ENCODE measurements around the gene TP73. TPM values are rescaled to one million over a fixed set of nuclear protein-coding genes. Genes with fewer than 3 reads are reported as not detected.
A peak's percentile ranks its signal among the peaks of the same experiment; 100 is the strongest.

TP73 gene
- total RNA-seq, 1 experiment from 2014 or later = 2.6 TPM

DNA sequence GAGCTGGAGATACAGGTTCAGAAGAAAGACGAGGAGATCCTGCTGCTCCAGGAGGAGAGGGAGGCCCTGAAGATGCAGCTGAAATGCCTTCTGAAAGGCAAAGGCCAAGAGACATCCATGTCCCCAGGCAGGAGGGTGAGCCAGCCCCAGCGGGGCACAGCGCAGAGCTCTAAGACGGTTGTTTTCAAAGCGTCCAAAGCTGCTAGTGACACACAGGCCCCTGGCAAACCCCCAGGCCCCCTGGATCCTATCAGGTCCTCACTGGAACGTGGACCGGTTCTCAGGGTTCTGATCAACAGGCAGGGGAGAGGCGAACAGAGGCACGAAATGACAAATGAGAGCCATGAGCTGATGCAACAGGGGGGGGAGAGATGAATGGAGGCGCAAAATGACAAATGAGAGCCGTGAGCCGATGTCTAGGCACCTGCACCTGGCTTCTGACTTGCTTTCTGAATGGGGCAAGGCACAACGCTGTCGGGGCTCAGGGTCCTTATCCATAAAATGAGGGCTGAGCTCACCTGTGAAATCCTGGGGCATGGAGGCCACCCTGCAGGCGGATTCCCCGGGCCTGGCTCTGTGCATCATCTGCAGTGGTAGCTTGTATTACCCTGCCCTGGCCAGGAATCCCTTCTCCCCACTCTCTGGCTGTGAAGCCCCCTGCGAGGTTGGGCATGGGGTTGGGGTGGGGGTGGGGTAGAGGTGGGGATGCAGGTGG lies 109.1 kb downstream of the TP73 start:
- DNase-seq (ENCODE audit: low read depth) = no peak

DNA sequence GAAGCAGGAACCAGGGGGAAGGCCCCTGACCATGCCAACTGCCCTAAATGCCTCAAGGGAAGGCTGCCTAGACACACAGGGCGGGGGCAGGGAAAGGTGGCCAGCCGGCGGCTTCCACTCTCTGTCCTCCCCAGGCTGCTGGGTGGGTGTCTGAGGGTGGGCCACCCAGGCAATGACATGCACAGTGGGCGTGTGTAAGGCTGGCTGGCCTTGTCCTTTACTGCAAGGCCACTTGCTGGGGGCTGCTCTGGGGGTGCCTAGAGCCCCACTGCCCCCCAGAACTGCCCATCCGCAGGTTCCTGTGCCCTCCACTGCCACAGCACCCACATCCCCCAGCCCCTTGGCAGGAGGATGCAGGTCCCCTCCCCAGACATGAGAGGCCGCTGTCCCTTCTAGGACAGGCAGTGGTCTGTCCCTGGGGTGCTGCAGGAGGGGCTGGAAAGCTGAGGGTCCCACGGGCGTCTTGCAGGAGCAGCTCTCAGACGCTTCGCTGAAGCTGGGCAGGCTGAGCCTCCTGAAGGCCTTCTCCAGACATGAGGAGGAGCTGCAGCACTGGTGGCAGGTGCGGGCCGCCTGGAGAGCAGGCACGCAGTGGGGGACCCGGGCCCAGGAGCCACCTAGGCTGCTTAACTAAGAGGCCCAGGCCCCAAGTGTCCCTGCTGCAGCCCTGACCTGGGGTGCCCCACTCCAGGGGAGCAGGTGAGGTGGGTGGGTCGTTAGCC lies 110.0 kb downstream of the TP73 start:
- DNase-seq (ENCODE audit: low read depth) = no peak

DNA sequence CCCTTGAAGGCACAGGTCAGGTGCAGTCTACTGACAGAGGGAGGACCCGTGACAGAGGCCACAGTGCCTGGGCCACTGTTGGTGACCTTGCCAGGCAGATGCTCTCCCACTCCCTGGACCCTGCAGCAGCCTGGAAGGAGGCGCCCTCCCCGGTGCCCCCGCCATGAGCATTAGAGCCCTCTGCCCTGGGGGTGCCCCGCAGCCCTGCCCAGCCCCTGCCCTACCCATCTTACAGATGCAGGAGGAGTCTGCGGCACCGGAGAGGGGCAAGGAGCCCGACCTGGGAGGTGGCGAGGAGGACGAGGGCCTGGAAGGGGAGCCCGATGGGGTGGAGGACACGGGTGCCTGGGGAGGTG lies 110.5 kb downstream of the TP73 start:
- DNase-seq (ENCODE audit: low read depth) = no peak

DNA sequence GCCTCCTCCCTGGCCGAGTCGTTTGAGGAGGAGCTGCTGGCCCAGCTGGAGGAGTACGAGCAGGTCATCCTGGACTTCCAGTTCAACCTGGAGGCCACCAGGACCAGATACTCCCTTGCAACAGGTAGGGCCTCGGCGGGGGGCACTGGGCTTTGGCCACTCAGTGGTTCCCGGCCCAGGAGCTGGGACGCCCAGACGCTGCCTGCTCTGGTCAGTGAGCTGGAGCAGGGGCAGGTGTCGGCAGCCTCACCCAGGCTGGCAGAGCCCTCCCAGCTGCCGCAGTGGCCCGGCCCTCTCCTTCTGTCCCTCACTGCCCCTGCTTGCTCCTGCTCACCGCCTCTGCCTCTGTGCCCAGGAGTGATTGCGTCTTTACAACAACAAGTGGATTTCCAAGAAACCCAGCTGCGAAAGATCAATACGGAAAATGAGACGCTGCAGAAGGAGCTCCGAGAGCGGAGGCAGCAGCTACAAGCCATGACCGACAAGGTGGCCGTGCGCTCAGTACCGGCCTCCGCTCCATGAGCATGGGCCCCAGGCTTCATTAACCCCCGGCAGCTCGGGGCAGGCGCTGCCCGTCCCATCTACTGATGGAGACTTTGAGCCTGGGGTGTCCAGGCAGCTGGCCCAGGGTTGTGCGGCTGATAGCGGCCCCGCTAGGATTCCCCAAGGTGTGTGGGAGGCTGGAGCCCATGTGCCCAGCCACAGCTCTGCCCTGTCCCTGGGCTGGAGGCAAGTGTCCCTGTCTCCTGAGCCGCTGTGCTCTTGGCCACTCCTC lies 111.2 kb downstream of the TP73 start:
- DNase-seq (ENCODE audit: low read depth) = no peak

DNA sequence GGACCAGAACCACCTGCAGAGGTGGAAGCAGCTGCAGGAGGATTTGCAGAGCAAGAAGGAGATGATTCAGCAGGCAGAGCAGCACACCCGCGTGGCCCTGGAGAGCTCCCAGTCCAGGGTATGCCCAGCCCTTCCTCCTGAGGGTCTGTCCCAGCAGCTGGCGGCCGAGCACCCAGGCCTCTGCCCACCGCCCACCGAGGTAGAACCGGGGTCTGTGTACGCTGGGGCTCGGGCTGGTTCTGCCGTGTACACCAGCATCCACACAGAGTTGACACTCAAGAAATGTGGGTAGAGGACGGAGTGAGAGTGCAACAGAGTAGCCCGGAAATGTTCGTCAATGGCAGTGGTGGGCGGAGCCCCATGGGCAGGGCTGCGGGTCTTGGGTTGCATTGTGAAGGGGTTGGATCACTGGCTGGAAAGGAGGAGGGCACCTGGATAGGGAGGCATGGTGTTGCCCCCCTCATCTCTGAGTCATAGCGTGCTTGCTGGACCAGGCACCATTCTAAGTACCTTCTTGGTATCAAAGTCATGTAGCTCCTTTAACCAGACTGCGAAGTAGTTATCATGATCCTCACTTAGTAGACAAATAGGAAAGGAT lies 115.1 kb downstream of the TP73 start:
- no peak for DNase-seq (ENCODE audit: low read depth)

DNA sequence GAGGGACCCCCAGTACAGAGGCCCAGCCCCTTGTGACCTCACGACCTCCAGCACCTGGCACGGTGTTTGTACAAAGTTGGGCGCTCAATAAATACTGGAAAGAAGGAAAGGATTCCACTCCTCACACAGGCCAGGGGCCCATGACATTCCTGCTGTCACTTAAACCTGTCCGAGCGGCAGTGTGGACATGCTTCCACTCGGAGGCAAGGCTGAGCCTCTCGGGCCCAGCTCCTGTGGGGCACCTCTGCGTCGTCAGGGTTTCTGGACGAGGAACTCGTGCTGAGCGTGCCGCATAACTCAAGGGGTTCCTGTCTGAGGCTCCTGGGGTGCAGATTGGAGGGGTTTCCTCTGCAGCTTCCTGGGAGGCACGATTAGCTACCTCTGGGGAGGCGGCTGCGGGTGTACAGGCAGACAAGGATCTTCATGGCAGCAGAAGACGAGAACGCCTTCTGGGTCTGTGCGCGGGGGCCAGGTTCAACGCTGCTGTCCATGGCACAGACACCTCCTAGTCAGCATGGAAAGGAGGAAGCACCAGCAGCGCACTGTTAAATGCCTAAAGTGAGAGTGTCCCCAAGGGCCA lies 116.6 kb downstream of the TP73 start:
- DNase-seq (ENCODE audit: low read depth) = no peak

DNA sequence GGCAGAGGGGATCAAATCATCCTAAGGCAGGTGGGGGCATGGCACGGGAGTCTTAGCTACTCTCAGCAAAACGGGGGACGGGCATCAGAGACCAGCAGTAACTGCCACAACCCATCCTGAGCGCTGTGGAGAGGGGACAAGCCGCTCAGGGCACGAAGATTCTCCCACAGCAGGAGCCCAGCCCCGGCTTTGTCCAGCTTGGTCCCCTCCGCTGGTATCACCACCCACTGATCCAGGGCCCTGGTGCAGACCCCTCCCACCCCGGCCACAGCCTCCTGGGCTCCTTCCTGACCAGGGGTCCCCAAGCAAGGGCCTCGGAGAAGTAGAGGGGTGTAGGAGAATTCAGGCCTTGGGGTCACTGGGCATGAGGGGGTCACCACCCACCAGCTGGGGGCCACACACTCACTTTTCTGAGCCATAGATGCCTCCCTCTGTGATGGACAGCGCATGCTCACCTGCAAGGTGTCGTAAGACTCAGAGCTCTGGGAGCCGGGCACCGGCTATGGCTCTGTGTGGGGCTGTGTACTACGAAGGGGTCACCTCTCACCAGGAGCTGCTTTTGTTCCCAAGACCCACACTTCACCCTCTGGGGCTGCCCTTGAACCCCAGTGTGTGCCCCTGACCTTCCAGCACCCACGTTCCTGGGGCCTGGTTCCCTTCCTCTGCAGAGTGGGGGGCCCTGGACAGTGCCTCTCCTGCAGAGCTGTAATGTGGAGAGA lies 117.9 kb downstream of the TP73 start:
- DNase-seq (ENCODE audit: low read depth) = no peak

DNA sequence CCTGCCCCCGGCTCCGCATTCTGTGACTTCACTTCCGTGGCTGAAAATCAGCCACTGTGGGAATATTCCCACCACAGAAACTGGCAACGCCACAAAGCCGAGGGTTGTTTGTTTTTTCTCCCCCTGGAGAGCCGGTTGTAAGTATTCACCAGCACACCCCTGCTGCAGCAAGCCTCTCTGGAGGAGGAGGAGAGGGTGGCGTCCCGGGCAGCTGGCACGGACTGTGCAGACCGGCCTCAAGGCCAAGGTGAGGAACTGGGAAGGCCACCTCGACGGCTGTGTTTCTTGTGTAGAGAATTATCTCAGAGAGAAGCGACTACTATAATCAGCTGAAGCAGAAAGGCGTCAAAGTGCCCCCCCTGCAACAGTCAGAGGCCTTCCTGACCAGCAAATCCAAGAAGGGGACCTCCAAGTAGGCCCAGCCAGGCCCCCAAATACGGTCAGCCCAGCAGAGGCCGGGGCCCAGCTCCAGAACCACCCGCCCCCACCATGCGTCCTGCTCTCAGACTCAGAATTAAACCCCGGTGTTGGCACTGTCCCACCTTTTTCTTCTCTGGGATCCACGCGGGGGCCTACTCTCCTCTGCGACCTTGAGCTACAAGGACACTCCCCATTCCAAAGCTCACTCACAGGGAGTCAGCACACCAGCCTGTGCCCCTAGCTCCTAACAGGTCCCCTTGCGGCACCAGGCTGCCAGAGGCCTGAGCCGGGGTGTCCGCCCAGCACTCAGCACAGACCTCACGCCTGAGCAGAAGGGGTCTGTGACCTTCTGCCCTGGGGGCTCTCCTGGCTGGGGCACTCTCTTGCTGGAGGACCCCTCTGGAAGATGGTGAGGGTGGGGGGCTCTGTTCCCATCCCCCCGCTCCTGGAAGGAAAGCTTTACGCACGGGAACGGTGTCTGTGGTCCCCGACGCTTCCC lies 119.1 kb downstream of the TP73 start:
- DNase-seq (ENCODE audit: low read depth) = no peak

DNA sequence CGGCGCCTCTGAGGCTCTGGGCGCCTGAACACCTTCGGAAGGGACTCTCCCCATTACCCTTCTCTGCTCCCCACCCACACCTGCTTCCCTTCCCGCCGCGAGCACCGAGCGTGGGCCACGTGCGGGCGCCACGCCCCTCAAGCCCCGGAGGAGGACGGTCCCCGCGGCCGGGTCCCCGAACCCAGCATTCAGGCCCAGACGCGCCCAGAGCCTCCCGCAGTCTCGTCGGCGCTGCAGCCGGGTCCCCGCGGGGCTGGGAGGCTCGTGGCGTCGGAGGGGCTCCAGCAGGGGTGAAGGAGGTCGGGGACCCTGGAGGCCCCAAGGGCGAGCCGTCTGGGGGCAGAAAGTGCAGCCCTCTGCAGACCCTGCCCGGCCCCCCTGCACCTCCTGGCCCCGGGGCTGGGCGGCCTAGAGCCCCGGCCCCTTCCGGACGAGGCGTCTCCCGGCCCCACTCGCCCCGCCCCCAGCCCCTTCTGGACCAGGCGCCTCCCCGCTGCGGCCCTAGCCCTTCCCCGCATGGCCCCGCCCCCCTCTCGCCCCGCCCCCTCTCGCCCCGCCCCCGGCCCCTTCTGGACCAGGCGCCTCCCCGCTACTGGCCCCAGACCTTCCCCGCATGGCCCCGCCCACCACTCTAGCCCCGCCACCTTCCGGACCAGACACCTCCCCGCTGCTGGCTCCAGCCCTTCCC lies 119.9 kb downstream of the TP73 start:
- DNase-seq (ENCODE audit: low read depth) = no peak

DNA sequence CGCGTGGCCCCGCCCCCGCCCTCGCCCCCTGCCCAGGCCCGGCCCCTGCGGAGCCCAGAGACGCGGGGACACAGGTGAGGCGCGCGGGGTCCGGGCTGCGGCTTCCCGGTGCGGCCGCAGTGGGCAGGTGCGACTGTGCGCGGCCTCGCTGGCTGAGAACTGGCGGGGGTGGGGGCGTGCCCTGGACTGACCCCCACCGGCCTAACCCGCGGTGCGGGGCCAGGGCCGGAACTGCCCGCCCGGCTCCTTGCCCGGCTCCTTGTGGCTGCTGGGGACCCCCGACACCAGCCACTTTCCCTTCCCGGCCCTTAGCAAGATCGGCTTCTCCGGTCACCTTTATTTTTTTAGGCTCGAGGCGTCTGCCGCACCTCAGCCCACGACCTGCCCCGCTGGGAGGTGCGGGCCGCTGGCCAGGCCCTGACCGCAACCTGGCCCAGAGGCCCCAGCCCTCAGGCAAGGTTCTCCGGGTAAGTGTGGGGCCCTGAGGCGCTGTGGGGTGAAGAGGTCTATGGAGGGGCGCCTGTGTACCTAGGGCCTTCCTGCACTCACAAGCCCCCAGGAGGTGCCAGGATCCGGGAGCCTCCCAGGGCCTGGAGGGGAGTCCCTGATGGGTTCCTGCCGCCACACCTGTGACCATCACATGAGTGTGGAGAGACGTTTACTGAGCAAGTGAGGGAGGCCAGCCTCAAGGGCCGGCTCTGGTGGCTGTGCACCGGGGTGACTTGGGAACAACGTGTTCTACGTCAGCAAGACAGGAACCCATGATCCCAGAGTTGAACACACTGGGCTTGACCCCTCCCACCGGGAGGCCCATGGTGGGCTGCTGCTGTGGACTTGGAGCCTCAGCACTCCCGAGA lies 120.6 kb downstream of the TP73 start, which contains the start of gene SMIM1:
TSS of gene SMIM1 (plus strand) at position 35 of the 857 bp plus-strand sequence. CDS start 2,625 bp downstream, outside the sequence.
- no peak for DNase-seq (ENCODE audit: low read depth)

DNA sequence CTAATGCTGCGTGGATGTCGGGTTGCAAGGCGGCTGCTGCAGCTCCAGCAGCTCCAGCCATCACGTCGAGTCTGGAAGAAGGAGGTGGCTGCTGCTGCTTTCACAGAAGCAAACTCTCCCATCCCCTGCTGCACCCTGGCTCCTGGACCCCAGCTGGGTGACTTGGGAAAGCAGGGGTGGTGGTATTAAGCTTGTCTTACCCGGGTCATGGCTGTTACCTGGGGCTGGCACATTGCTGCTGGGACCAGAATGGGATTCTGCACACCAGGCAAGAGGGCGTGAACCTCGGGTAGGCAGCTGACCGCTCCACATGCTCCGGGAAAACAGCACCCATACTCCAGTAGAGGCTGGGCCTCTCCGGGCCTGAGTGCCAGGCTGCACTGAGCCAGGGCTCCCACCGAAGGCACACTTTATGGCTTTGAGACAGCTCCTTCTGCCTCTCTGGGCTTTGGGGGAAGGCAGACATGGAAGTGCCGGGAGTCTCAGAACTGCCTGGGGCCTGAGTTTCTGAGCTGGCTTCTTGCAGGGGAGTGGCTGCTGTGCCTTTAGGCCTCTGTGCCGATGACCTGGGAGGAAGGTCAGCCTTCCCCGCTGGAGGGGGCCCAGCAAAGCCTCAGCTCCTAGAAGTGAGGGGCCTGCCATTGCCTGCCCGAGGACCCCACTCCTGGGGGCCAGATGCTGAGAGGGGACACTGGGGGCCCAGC lies 121.4 kb downstream of the TP73 start:
- no peak for DNase-seq (ENCODE audit: low read depth)

DNA sequence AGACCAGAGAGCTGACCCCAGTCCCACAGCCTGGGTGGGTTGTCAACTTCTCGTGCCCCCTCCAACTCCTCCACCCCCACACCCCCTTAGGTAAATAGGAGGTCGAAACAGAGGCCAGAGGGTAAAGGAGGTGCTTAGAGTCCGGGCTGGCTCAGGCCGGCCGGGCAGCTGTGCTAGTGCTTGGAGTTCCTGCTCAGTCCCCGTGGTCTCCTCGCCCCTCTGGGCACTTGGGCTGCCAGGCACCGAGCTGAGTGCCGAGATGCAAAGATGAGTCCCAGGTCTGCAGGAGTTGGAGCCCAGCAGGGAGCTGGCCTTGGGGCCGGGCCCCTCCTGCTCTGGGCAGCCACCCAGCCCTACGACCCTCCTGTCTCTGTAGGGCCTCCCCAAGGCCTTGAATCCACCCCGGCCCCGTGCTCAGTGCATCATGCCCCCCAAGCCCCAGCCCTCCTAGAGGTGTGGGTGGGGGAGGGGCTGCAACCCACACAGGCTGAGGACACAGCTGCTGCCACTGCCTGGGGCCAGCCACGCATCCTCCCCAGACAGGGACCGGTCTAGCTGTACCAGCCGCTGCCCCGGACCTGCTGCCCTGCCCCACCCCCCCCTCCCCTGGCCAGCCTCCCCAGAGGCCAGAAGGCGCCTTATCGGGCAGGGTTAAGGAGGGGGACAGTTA lies 122.1 kb downstream of the TP73 start:
- no peak for DNase-seq (ENCODE audit: low read depth)

DNA sequence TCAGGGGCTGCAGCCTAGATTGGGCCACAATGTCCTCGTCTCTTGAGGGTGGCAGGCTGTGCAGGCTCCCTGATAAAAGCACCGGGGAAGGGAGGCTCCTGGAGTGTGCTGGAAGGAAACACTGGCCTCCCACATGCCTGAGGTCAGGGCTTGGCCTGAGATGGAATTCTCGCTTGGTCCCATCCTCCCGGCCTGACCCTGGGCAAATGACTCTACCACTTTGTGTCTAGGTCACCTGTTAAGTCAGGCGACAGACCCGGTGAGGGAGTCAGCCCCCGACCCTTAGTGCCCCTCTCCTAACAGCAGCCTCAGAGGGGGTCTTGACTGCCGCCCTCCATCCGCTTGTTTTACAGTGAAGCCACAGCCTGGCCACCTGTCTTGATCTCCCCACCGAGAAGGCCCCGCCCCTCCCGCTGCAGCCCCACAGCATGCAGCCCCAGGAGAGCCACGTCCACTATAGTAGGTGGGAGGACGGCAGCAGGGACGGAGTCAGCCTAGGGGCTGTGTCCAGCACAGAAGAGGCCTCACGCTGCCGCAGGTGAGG lies 122.7 kb downstream of the TP73 start:
- DNase-seq (ENCODE audit: low read depth) = no peak

DNA sequence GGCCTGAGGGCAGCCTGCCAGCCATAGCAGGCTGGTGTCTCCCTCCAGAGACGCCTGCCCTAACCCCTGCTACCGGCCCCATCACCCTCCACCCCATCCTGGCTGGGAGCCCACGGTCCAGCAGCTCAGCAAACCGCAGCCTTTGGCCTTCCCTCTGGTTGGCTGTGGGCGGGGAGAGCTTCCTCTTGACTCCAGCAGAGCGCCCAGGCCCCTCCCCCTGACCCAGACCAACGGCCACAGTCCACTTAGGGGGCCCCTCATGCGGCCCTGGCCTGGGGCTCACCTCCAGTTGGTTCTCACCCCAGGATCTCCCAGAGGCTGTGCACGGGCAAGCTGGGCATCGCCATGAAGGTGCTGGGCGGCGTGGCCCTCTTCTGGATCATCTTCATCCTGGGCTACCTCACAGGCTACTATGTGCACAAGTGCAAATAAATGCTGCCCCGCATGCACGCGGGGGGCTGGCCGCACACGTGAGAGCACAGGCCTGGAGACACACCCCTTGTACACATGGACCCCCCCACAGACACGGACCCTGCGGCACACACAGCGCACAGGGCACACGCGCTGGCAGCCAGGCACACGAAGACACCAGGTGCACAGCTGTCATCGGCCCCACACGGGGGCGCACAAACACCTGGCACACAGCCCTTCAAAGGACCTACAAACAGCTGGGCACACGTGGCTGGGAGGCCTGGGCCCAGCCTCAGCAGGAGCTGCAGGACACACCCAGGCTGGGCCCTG lies 123.3 kb downstream of the TP73 start:
- peak; percentile 36 for DNase-seq (ENCODE audit: low read depth)

DNA sequence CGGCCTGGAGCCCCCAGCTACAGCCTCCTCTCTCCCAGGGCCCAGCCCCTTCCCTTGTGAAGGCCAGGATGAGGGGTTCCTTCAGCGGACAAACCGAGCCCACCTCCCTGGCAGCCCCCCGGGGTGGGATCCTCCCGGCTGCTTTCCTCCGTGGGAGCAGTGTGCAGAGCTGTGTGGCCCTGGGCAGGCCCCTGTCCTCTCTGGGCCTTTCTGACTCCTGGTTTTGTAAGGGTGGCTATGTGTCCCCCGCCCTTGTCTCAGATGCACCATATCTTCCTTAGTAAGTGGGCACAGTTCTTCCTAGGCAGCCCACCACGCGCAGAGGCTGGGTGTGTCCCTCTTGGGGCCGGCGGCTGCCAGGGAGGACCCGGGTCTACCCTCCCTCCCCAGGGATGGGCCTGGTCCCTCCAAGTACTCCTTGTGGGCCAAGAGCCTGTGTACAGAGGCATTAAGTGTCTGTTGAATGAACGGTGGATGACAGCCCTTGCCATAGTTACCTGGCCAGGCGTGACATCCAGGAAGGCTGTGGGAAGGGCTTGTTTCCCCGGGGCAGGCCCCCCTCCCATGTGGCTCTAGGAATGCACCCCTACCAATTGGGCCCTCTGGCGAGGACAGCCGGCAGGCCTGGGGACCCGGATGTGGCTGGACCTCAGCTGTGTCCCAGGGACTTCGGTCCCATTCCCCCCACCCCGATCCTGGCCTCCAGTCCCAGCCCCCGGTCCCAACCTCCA lies 124.1 kb downstream of the TP73 start:
- DNase-seq (ENCODE audit: low read depth) = no peak
